Measurements from ENCODE around the gene MAGEA10. TPM values are rescaled to one million over a fixed set of nuclear protein-coding genes. Genes with fewer than 3 reads are reported as not detected.
A peak's percentile ranks its signal among the peaks of the same experiment; 100 is the strongest.

The MAGEA10 gene
- total and polyA plus RNA-seq, 9 of the 15 experiments (the other 6 are each of a cell fraction or from before 2014, with no cell fraction given) = 0.06 to 0.45 (median 0.15) TPM; not detected in 4

GRCh38 chrX:152165033-152165743 is 26.8 kb upstream of the MAGEA10 start:
- FAIRE-seq = peak; percentile 88
- peak; percentile 43 to 85 (median 53) for DNase-seq (ENCODE audit: extremely low read depth in 1 of 4, low spot score in 3 of 4)
- peaks cover 2% of the 10 kb centered on the region; the same call in 1 of the 2 replicates for H3K9me3 ChIP-seq (replicated peaks; ENCODE audit: control insufficient read depth, insufficient read depth, low read depth, low read length)
- H3K4me2 ChIP-seq (ENCODE audit: insufficient read depth, low read length) = peak overlapping the region; percentile 54
- H3K9me1 ChIP-seq (ENCODE audit: control insufficient read depth, insufficient read depth, low read length) = no peaks in the 10 kb centered on the region
- peak overlapping the region; percentile 33 to 64; a peak in 3 of 4 replicates for H3K9ac ChIP-seq (ENCODE audit: insufficient read depth in 1 of 2, low read depth in 2 of 2, low read length in 2 of 2)
- CTCF ChIA-PET (ENCODE audit: low intra/inter-chr PET ratio) = interaction anchor here (0.6 kb wide), 1 partner anchor 191 kb away, joined by 3 read pairs; the partner anchor contains the start of gene GABRE
- WGBS (ENCODE audit: insufficient coverage, low coverage, missing lambda C conversion rate) = 0% methylated on average over 2 of the region's 2 CpGs
- H3K4me3 ChIP-seq = no peak overlapping the region
- no peaks in the 10 kb centered on the region for H3K79me2 ChIP-seq (ENCODE audit: control insufficient read depth, insufficient read depth, low read length)
- no TSS peak for BruUV-seq (replicated peaks)
- H2AFZ ChIP-seq (ENCODE audit: low read depth, low read length) = peak overlapping the region; percentile 62
- H3K27me3 ChIP-seq (ENCODE audit: control insufficient read depth in 2 of 2, insufficient read depth in 2 of 2, low read length in 2 of 2) = no peaks in the 10 kb centered on the region
- in situ Hi-C loops (cut with MboI) = no loop called here
- no peaks in the 10 kb centered on the region for H4K20me1 ChIP-seq (replicated peaks; ENCODE audit: control insufficient read depth, insufficient read depth, low read length)
- H3K4me1 ChIP-seq (replicated peaks in 1 of 2; ENCODE audit: control insufficient read depth in 2 of 2, insufficient read depth in 2 of 2, low read length in 2 of 2) = peaks cover 0 to 36% of the 10 kb centered on the region in 2 experiments; a peak in 4 of 5 replicates
- intact Hi-C loops (cut with micrococcal nuclease) = loop anchor here (1.0 kb wide), 1 partner anchor 8 kb away; no protein-coding TSS in a partner anchor
- H3K27ac ChIP-seq (ENCODE audit: extremely low read depth, low read depth, low read length) = peak overlapping the region; percentile 90
- ATAC-seq = peak; percentile 90
- POLR2A ChIA-PET = interaction anchor here (1.2 to 2.4 kb wide), 3 partner anchors 8 to 12 kb away, joined by 5 to 14 read pairs (median 7); no protein-coding TSS in a partner anchor
- H3K36me3 ChIP-seq (ENCODE audit: control insufficient read depth, insufficient read depth, low read length) = no peaks in the 10 kb centered on the region; the same call in 2 of the 3 replicates
- TF ChIP-seq PHB2 (IDR thresholded peaks at IDR 0.05; ENCODE audit: low read depth) = no peak
- peak; percentile 63; the same call in 1 of the 2 replicates for TF ChIP-seq ZNF766 (CRISPR knock-in tag; conservative IDR thresholded peaks at IDR 0.05)
- TF ChIP-seq NR2F6 (CRISPR knock-in tag; IDR thresholded peaks at IDR 0.05) = no peak
- TF ChIP-seq EHMT2 (IDR thresholded peaks at IDR 0.05) = peak; percentile 48; the same call in 1 of the 2 replicates
- TF ChIP-seq, protein P1, sequence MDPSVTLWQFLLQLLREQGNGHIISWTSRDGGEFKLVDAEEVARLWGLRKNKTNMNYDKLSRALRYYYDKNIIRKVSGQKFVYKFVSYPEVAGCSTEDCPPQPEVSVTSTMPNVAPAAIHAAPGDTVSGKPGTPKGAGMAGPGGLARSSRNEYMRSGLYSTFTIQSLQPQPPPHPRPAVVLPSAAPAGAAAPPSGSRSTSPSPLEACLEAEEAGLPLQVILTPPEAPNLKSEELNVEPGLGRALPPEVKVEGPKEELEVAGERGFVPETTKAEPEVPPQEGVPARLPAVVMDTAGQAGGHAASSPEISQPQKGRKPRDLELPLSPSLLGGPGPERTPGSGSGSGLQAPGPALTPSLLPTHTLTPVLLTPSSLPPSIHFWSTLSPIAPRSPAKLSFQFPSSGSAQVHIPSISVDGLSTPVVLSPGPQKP (CRISPR knock-in tag; IDR thresholded peaks at IDR 0.05) = no peak
- peak; percentile 80 for TF ChIP-seq SOX6 (IDR thresholded peaks at IDR 0.05)
- no peak for TF ChIP-seq RBM22 (IDR thresholded peaks at IDR 0.05; ENCODE audit: low read depth, low read length, poor library complexity, severe bottlenecking)
- TF ChIP-seq ARHGAP35 (IDR thresholded peaks at IDR 0.05; ENCODE audit: partially characterized antibody) = no peak
- no peak for TF ChIP-seq PCBP1 (IDR thresholded peaks at IDR 0.05; ENCODE audit: low read depth, low read length, poor library complexity, severe bottlenecking)
- no peak for TF ChIP-seq GTF2B (IDR thresholded peaks at IDR 0.05; ENCODE audit: extremely low read depth, insufficient read length)
- TF ChIP-seq MXI1 (IDR thresholded peaks at IDR 0.05; ENCODE audit: low read depth, low read length) = no peak
